Lower leg skin (tissue), 3 donors: Measurements from ENCODE around the gene RASEF.

Experiments
- CTCF ChIP-seq, 3 donors: fragments of 450-650 bp; IDR thresholded peaks; one replicate each; pipeline ENCODE4 v1.5.1; 2016; ENCODE audit warnings: antibody characterized with exemption in 3 of 3, mild to moderate bottlenecking in 3 of 3, moderate library complexity in 2 of 3
- POLR2A ChIP-seq, 2 donors: fragments of 450-650 bp; IDR thresholded peaks; one replicate each; pipeline ENCODE4 v1.6.1; 2016 to 2017; ENCODE audit warnings: antibody characterized with exemption in 2 of 2, mild to moderate bottlenecking in 1 of 2, moderate library complexity in 1 of 2

- no peak for TF ChIP-seq CTCF (IDR thresholded peaks at IDR 0.05)
- TF ChIP-seq POLR2A (IDR thresholded peaks at IDR 0.05): no peak
These were observed 18.1 kb upstream of the RASEF start for GRCh38 chr9:83081010-83081409.
